ENCODE data around the gene COL6A5. TPM values are rescaled to one million over a fixed set of nuclear protein-coding genes. Genes with fewer than 3 reads are reported as not detected.

The COL6A5 gene
- total RNA-seq, 1 experiment from 2014 or later = 0.04 TPM

- H3K36me3 Mint-ChIP-seq (ENCODE audit: insufficient read depth in 1 of 3, low read depth in 3 of 3) = no peaks in the 10 kb centered on the region
- Histone ChIP-seq H2BK15ac (ENCODE audit: low read depth, low read length) (no peak overlapping the region), H3K14ac (ENCODE audit: insufficient read depth, low read length) (no peak overlapping the region), H2BK5ac (ENCODE audit: insufficient read length, low read length) (no peak overlapping the region), H4K91ac (ENCODE audit: insufficient read length, low read depth, low read length) (no peak overlapping the region), H3K4me1 (ENCODE audit: insufficient read depth, low read length) (no peaks in the 10 kb centered on the region), H2BK20ac (ENCODE audit: low read depth, low read length, poor library complexity, severe bottlenecking) (no peak overlapping the region), H3K27me3 (ENCODE audit: insufficient read depth, low read length) (no peaks in the 10 kb centered on the region), H2AK5ac (ENCODE audit: insufficient read length, low read length) (no peak overlapping the region), H3K18ac (ENCODE audit: insufficient read length, low read depth, low read length) (no peak overlapping the region), H3K79me2 (ENCODE audit: insufficient read depth, low read length) (no peaks in the 10 kb centered on the region), H2AFZ (ENCODE audit: low read length) (no peak overlapping the region), H4K20me1 (ENCODE audit: control insufficient read depth, insufficient read depth, insufficient read length) (no peaks in the 10 kb centered on the region), H3K9ac (ENCODE audit: extremely low read depth, insufficient read length, low read length) (no peak overlapping the region), H3K4me2 (ENCODE audit: insufficient read depth, insufficient read length, low read length) (no peak overlapping the region), H2BK12ac (ENCODE audit: insufficient read length, low read depth, low read length) (no peak overlapping the region), H4K8ac (replicated peaks; ENCODE audit: insufficient read length, low read depth, low read length) (no peak overlapping the region), H4K5ac (ENCODE audit: insufficient read length, low read depth, low read length) (no peak overlapping the region), H2BK120ac (ENCODE audit: low read depth, low read length, poor library complexity, severe bottlenecking) (no peak overlapping the region), H3K56ac (ENCODE audit: insufficient read length, low read depth, low read length) (no peak overlapping the region), H3K27ac (ENCODE audit: insufficient read length, low read depth, low read length) (no peak overlapping the region), H3K4ac (ENCODE audit: low read depth, low read length) (no peak overlapping the region), H3K23me2 (ENCODE audit: insufficient read length, low read depth, low read length, poor library complexity, severe bottlenecking) (no peaks in the 10 kb centered on the region), H3K23ac (ENCODE audit: insufficient read length, low read depth, low read length) (no peak overlapping the region), H3K9me3 (ENCODE audit: control insufficient read depth, low read depth, low read length) (no peaks in the 10 kb centered on the region), H3T11ph (ENCODE audit: low read length) (no peak overlapping the region), H3K79me1 (ENCODE audit: insufficient read depth, low read depth, low read length, poor library complexity, severe bottlenecking) (no peaks in the 10 kb centered on the region)
- H3K27ac Mint-ChIP-seq = no peak overlapping the region
- H3K9me3 Mint-ChIP-seq = no peaks in the 10 kb centered on the region
- peaks cover 0 to 2% of the 10 kb centered on the region in 2 experiments; a peak in 1 of 4 replicates for H3K4me1 Mint-ChIP-seq
- no peak for TF ChIP-seq CTCF (conservative IDR thresholded peaks at IDR 0.05)
- no peaks in the 10 kb centered on the region; the same call in 1 of the 2 replicates for H3K27me3 Mint-ChIP-seq (ENCODE audit: low read depth)
- H3K4me3 Mint-ChIP-seq = no peak overlapping the region
- no peak for DNase-seq
Observed at GRCh38 chr3:130312374-130312773, 33.1 kb upstream of the COL6A5 start.
